Anterior cingulate cortex (tissue), 58 donors: Measurements from ENCODE around the gene TMEM170A.

Source experiments
- DNase-seq, 58 donors: peaks; one replicate each; lab custom pipeline; 2025; lab: John Stamatoyannopoulos, UW

Gene TMEM170A

DNA sequence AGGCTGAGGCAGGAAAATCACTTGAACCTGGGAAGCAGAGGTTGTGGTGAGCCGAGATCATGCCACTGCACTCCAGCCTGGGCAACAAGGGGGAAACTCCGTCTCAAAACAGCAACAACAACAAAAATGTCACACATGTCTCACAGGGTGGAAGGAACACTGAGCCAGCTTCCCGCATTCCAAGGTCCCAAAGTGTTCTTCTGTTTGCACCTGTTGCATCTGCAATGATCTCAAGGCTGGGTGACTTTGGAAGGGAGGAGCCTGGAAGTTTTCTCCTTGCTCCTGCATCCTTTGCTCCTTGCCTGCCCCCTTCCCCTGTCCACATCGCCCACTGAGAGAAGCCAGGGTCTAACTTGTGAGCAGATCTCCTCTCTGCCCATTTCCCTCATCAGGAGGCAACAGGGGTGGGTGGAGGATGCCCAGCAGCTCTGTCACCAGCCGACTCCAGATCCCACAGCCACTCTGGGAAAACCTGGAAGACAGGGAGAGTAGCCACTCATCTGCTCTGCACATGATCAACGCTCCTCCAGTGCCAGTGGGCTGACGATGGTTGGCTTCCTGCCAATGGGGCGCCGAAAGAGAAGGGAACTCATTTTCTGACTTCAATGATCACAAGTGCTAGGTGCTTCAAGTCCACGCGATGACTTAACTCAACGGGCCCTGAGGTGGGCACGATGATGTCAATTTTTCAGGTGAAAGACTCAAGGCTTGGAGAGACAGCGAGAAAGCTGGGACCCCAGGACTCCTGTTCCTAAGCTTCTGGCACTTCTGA lies 18.1 kb upstream of the TMEM170A start:
- peak in 2 of 58 donors; percentile 12 to 46 for DNase-seq

DNA sequence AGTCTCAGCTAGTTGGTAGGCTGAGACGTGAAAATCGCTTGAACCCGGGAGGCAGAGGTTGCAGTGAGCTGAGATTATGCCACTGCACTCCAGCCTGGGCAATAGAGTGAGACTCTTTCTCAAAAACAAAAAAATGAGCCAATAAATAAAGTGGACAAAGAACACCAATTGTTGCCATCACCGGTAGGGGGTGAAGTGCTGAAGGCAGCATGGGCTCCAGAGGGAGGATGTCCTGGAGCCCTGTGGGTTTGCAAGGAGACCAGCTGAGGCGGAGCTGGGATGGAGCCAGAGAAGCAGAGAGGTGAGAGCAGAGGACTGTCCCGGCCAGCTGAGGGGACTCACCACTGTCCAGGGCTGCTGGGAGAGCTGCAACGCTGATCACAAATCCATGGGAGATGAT lies 17.0 kb upstream of the TMEM170A start:
- no peak for DNase-seq

DNA sequence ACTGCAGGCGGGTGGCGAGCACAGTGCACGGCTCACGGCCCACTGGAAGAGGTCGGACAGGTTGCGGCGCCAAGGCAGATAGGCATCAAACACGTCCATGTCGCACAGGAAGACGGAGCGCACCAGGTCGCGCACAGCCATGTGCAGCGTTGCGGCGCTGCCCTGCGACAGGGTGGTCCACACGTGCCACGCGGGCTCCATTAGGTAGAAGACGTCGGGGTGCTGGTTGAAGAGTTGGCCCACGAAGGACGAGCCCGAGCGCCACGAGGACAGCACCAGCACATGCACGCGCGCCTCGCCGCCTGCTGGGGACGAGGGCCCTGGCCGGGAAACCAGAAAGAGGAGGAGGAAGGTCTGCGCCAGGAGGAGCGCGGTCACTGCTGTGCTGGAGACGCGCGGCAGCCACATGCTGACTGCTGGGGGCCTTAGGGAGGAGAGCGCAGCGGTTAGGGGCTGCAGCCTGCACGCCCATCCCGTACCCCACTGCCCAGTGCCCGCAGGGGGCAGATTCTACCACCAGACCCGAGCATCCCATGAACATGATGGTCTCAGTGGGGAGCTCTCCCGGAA lies 15.0 kb upstream of the TMEM170A start:
- no peak for DNase-seq

DNA sequence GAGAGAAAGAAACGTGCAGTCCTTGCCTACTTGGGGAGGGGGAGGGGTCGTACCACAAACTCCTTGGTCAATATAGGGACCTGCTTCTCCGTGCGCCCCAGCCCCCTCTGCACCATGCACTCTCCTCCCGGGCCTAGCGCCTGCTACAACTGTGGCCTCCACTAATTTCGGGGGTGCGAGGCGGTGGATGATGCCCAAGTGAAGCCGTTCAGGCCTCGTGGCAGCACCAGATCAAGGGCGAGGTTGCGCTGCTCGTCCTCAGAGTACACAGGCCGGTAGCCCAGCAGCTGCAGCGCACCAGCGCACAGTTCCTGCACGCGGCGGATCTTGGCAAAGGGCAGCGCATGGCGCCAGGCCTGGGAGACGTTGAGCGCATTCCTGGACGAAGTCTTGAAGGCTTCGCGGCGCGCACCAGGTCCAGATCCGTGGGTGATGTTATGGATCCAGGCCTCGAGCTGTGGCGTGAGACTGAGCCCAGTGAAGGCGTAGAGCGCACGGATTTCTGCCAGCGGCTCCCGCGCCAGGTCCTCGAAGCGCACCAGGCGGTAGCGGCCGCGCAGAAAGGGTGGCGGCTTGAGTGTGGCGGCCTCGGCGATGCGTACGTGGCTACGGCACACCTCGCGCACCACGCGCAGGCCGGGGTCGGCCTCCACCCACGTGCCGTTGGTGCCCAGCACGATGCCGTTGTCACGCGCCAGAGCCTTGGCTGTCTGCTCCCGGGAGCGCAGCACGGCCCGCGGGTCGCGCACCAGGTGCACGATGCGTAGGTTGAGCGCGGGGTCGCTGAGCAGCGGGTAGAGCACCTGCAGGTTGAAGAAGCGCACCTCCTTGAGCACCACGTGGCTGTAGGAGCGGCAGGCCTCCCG lies 14.2 kb upstream of the TMEM170A start:
- DNase-seq = no peak

DNA sequence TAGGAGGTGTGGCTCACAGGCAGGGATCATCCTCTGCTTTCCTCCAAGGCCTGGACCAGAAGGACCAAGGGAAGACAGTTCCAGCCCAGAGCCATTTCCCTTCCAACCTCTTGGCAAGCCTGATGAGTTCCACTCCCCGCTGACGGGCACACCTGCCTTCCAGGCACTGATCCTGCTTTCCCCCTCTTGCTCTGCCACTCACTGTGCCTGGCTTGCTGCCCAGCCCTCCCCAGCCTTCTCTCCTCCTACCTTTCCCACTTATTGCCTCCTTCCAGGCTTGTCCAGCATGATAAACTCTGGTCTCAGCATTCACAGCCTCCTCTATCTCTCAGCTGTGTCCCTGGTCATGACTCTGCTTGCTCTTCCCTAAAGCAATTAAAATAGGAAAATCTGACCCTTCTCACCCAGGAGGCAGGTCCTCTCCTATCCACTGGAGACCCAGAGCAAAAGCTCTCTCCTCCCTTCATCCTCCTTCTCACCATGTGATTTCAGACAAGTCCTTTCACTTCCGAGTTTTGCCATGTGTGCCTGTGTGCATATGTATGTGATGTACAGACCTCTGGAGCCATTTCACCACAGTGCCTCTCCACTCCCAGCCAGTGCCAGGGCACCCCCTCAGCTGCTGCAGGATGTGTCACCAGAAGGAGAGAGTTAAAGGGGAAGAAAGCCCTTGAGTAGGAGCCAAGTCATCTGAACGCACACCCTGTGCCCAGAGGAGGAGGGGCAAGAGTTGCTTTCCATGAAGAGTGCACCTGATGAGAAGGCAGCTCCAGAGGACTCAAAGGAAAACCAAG lies 13.4 kb upstream of the TMEM170A start:
- DNase-seq = no peak

DNA sequence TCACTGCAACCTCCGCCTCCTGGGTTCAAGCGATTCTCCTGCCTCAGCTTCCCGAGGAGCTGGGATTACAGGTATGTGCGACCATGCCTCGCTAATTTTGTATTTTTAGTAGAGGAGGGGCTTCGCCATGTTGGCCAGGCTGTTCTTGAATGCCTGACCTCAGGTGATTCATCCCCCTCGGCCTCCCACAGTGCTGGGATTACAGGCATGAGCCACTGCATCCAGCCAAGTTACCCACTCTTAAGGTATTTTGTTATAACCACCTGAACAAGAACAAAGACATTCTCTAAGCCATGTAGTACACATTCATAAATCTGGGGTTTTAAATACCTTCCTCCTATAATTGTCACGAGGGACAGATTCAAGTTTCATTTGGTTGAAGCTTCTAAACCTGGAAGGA lies 12.3 kb upstream of the TMEM170A start:
- no peak for DNase-seq

DNA sequence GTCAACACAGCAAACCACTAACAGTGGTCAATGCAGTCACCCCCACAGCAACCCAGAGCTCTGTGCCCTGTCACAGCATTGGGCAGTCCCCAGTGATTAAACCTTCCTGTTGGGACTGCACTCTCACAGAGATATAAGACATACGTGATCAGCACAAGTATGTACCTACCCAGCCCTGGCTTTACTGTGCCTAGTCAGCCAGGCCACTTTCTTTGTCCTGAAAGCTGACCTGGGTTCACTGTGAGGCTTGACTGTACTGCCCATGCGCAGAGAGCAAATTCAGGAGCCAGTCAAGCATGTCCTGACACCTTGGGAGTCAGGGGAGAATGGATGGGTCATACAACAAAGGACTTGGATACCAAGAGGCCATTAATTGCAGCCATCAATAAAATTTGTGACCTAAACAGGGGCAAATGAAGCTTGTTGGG lies 10.9 kb upstream of the TMEM170A start:
- DNase-seq = no peak

DNA sequence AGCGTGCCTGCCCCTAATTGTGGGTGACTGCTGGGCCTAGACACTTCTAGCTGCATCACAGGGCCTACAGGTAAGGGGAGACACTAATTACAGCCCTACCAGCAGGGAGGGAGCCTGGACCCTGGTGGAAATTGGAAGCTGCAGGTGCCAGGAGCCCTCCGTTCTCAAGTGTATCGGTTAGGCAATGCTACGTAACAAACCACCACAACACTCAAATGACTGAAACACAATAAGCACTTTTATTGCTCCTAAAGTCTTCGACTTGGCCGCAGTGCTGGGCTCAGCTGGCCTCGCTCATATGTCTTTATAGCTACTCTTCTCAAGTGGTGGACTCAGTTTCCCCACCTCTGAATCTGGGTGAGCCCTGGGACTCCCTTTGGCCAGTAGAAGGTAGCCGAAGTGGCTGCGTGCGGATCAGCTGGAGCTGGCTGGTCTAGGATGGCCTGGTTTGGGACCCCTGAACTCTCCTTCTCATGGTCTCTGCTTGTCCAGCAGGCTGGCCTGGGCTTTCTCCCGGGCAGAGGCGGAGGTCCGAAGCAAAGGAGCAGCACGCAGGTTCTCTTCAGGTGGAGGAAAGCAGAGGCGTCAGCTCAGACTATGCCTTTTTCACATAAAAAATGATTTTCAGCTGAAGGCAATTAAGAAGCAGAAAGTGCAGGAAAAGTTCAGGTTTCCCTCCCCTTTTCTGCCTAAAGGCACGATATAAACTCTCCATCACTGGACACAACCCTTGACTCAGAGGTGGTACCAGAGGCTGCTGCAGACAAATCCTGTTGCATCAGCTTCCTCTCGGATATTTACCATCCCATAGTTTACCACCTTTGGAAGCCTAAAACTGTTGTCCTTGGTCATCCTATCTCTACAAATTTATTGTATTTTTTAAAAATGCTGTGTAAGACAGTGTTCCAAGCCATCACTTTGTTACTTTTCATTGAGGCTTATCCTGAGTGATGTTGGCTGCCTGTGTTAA lies 8.7 kb upstream of the TMEM170A start:
- DNase-seq = no peak

DNA sequence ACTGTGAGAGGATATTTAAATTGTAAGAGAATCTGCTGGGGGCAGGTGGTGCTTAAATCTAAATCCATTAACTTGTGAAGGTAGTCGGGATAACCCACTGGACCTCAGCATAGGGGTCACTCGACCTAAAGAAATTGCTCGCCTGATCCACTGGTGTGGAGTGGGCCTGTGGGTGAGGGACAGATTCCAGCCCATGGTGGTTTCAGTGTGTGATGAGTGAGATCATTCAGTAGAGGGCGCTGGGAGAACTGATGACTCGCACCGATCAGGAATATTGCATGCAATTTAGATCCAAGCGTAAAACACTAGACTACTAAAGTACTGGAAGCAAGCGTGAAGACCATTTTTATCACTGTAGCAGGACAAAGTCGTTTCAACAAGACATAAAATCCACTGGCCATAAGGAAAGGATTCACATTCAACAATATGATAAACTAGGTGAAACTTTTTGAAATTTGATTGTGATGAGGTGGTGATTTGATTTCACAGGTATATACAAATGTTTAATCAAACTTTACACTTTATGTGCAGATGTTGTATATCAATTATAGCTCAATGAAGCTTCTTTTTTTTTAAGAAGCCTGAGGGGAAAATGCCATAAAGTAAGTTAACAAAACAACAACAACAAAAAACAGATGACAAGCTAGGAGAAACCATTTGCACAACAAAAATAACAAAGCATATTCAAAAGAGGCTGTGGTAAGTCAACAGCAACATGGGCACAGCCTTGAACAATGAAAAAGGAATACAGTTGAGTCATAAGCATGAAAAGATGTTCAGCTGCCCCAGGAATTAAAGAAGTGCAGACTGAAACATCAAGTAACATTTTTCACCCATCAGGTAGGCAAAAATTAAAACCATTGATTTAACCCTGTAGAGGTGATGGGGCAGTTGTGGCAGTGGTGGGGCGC lies 7.5 kb upstream of the TMEM170A start:
- peak in 52 of 58 donors; percentile 7 to 72 (median 41) for DNase-seq

DNA sequence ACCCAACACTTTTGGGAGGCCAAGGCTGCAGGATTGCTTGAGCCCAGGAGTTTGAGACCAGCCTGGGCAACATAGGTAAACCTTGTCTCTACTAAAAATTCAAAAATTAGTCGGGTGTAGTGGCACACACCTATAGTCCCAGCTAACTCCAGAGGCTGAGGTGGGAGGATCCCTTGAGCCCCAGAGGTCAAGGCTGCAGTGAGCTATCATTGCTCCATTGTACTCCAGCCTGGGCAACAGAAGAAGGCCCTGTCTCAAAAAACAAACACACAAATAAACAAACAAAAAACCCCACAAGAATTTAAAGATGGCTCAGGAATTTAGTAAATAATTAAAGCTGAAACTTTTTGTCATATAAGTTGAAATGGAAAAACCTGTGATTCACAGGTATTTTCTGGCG lies 2.3 kb upstream of the TMEM170A start:
- no peak for DNase-seq

DNA sequence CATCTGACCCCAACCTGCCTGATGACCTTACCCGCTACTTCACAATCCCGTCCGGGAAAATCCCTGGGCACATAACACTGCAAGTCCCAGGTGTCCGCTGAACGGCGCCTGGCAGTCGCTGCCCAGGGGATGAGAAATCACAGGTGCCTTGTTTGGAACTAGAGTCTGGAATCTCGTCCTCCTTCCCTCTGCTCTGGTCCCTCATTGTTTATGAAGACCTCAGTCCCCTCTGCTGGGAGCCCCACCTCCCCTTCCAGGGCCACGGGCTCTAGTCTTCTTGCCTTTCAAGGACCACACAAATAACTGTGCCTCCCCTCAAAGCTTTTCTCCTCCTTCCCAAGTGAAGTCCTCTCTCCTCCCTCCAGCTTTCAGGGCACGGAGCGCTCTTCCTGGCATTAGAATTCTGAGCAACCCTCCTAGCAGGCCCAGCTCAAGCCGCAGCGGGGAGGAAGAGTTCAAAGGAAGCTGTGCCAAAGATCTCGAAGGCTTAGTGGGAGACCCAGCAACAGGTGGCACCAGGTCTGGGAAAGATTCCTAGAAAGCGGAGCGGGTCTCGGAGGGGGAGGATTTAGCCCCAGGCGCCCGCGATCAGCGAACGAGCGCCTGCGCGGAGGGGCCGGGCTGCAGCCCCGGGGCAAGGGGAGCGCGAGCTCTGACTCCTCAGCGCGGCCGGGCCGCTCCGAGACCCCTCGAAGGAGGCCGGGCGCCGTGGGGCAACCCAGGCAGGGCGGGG lies 934 bp downstream of the TMEM170A start:
- DNase-seq = peak in 41 of 58 donors; percentile 11 to 79 (median 44)

DNA sequence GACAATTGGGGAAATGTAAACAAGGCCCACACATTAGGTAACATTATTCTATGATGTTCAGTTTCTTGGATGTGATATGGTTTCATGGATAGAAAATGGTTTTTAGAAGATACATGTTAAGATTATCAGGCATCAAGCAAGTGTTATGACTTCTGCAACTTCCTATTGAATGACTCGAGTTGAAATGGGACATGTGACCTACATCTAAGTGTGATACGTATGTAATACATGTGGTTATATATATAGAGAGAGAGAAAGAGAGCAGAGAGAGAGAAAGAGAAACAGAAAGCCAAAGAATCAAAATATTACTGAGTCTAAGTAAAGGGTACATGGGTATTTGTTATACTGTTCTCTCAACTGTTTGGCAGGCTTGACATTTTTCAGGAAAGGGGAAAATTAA lies 1.7 kb downstream of the TMEM170A start:
- no peak for DNase-seq

DNA sequence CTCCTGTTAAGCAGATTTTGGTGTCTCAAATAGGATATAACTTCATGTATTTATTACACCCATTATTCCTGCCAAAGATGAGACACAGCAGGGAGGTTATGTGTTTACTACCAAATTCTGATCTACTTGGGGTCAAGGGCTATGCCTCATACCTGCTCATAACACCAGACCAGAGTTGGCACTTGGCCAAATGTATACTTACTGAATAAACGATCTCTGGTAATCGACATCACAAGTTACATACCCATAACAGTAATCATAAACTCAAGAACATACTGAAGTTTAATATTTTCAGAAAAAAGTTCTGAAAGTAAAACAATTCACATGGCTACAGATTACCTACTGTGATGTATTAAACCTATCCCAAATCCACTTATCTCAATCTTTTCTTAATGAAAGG lies 2.9 kb downstream of the TMEM170A start:
- no peak for DNase-seq

DNA sequence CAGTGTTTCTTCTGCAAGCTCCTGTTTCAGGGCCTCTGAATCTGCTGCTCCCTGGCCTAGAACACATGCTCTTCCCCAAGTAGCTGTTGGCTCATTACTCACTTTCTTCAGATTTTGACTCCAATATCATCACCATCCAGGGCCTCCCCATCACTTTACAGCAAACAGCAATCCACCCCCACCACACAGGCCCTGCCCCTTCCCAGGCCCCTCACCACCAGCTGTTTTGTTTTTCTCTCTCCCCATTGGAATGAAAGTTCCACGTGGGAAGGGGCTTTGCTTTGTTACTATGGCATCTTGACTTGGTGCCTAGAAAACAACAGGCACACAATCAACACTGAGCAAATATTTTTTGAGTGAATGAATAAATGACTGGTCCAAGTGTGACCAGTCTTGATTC lies 4.0 kb downstream of the TMEM170A start:
- DNase-seq = peak in 2 of 58 donors; percentile 28 to 41

DNA sequence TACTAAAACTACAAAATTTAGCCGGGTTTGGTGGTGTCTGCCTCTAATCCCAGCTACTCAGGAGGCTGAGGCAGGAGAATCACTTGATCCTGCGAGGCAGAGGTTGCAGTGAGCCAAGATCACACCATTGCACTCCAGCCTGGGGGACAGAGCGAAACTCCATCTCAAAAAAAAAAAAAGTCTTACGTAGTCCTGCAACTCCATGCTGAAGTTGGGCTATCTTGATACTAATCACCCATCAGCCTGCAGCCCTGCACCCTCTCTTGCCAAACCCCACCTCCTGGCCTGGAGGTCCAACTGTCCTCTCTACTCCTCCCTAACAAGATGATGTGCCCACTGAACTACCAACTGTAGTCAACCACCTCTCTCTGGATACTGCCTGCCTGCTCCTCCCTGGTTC lies 4.8 kb downstream of the TMEM170A start:
- no peak for DNase-seq

DNA sequence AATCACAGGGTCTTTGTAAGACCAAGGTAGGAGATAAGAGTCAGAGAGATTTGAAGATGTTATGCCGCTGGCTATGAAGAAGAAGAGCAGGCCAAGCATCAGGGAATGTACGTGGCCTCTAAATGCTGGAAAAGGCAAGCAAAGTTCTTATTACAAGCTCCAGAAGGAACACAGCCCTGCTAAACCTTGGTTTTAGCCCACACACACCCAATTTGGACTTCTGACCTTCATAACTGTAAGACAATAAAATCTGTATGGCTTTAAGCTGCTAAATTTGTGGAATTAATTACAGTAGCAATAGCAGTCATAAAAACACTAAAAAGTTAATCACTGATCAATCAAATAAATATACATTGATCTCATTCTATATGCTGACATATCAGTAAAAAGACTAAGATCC lies 6.0 kb downstream of the TMEM170A start:
- DNase-seq = no peak

DNA sequence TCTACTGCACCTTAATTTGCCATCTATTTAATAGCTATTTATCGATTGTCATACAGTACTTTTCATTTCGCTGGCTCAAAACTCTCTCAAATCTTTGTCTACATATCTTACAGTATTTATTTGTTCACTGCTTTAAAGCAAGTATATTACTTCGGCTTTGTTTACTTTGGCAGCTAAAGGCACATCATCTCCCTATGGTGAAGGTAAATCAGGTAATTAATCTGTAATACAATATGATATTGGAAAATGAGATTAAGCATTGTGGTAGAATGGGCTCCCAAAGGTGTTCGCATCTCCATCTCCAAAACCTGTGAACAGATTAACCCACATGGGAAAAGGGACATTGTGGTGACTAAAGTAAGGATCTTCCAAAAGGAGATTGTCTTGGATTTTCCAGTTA lies 6.5 kb downstream of the TMEM170A start:
- DNase-seq = no peak
